GM19324 (cell line): ENCODE measurements around the gene ARHGAP1.

Source experiments
- ATAC-seq: cut with Tn5 transposase; IDR thresholded peaks from one replicate; pipeline ENCODE4 v1.9.1; 2021; ENCODE audit warnings: mild to moderate bottlenecking, moderate library complexity; ENCODE audit not compliant: unreplicated experiment, low FRiP score

ARHGAP1 gene

GRCh38 chr11:46700241-46701077 is at the start of gene ARHGAP1, which contains the start of gene ZNF408:
ARHGAP1 (minus strand) TSS chr11:46700619; CDS start chr11:46696107, 4,512 bp downstream.
ZNF408 (plus strand) TSS chr11:46701031; CDS start chr11:46701048, 17 bp downstream.
- peak; percentile 91 for ATAC-seq

- no peak for ATAC-seq
Observed at GRCh38 chr11:46747150-46747549, 46.7 kb upstream of the ARHGAP1 start.

- no peak for ATAC-seq
Observed at GRCh38 chr11:46745995-46746394, 45.6 kb upstream of the ARHGAP1 start.

- no peak for ATAC-seq
Observed at GRCh38 chr11:46745328-46745727, 44.9 kb upstream of the ARHGAP1 start.

GRCh38 chr11:46743693-46744339 is 43.4 kb upstream of the ARHGAP1 start:
- ATAC-seq = no peak

GRCh38 chr11:46743043-46743442 is 42.6 kb upstream of the ARHGAP1 start:
- ATAC-seq = no peak

GRCh38 chr11:46741600-46742484 is 41.4 kb upstream of the ARHGAP1 start:
- ATAC-seq = no peak

GRCh38 chr11:46738887-46739286 is 38.5 kb upstream of the ARHGAP1 start:
- ATAC-seq = no peak

- no peak for ATAC-seq
Observed at GRCh38 chr11:46737699-46738098, 37.3 kb upstream of the ARHGAP1 start.

GRCh38 chr11:46736615-46737014 is 36.2 kb upstream of the ARHGAP1 start:
- no peak for ATAC-seq

GRCh38 chr11:46736146-46736545 is 35.7 kb upstream of the ARHGAP1 start:
- no peak for ATAC-seq

- ATAC-seq = no peak
Observed at GRCh38 chr11:46733234-46733633, 32.8 kb upstream of the ARHGAP1 start.

- ATAC-seq = no peak
Observed at GRCh38 chr11:46731545-46731944, 31.1 kb upstream of the ARHGAP1 start.

GRCh38 chr11:46729110-46730027 is 28.9 kb upstream of the ARHGAP1 start:
- no peak for ATAC-seq

GRCh38 chr11:46728659-46729040 is 28.2 kb upstream of the ARHGAP1 start:
- ATAC-seq = no peak

- ATAC-seq = no peak
Observed at GRCh38 chr11:46727952-46728658, 27.7 kb upstream of the ARHGAP1 start.

- ATAC-seq = no peak
Observed at GRCh38 chr11:46726206-46726862, 25.9 kb upstream of the ARHGAP1 start.

GRCh38 chr11:46725338-46726205 is 25.2 kb upstream of the ARHGAP1 start:
- ATAC-seq = no peak
